Liver (tissue), 3 donors: Measurements from ENCODE around the gene ULK3.

Experiments used
- EGR1 ChIP-seq, 2 donors: IDR thresholded peaks; 2 replicates each; pipeline ENCODE4 v1.6.1; 2016 to 2018; ENCODE audit warnings: antibody characterized with exemption in 2 of 2, low read depth in 2 of 2
- JUND ChIP-seq, 2 donors: IDR thresholded peaks; 2 replicates each; pipeline ENCODE4 v1.6.1; 2016; ENCODE audit warnings: antibody characterized with exemption in 2 of 2
- REST ChIP-seq: IDR thresholded peaks from 2 replicates; pipeline ENCODE4 v1.6.1; 2016; ENCODE audit warnings: antibody characterized with exemption, mild to moderate bottlenecking
- SP1 ChIP-seq: IDR thresholded peaks from 2 replicates; pipeline ENCODE4 v1.6.1; 2018; ENCODE audit warnings: antibody characterized with exemption, mild to moderate bottlenecking
- YY1 ChIP-seq: IDR thresholded peaks from 2 replicates; pipeline ENCODE4 v1.6.1; 2016; ENCODE audit warnings: antibody characterized with exemption, mild to moderate bottlenecking
- TF ChIP-seq, protein P1 (sequence below): fragments of 150-350 bp; IDR thresholded peaks from 2 replicates; pipeline ENCODE4 v1.5.1; 2017; ENCODE audit warnings: improper control_type of control experiment, low read depth, low read length; ENCODE audit not compliant: missing input control
- TF ChIP-seq, protein P2 (sequence below): IDR thresholded peaks from 2 replicates; pipeline ENCODE4 v1.6.1; 2016; ENCODE audit warnings: antibody characterized with exemption
- donor health status: healthy.
- donor health status: healthy.

GRCh38 chr15:74788683-74789151 lies 54.2 kb downstream of the ULK3 start:
- TF ChIP-seq, protein P1, sequence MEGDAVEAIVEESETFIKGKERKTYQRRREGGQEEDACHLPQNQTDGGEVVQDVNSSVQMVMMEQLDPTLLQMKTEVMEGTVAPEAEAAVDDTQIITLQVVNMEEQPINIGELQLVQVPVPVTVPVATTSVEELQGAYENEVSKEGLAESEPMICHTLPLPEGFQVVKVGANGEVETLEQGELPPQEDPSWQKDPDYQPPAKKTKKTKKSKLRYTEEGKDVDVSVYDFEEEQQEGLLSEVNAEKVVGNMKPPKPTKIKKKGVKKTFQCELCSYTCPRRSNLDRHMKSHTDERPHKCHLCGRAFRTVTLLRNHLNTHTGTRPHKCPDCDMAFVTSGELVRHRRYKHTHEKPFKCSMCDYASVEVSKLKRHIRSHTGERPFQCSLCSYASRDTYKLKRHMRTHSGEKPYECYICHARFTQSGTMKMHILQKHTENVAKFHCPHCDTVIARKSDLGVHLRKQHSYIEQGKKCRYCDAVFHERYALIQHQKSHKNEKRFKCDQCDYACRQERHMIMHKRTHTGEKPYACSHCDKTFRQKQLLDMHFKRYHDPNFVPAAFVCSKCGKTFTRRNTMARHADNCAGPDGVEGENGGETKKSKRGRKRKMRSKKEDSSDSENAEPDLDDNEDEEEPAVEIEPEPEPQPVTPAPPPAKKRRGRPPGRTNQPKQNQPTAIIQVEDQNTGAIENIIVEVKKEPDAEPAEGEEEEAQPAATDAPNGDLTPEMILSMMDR, result no peak
- TF ChIP-seq SP1, result no peak
- TF ChIP-seq EGR1 (IDR thresholded peaks at IDR 0.05; ENCODE audit: low read depth in 2 of 2), result no peak
- no peak for TF ChIP-seq YY1
- no peak for TF ChIP-seq JUND (IDR thresholded peaks at IDR 0.05)
- TF ChIP-seq REST, result no peak
- TF ChIP-seq, protein P2, sequence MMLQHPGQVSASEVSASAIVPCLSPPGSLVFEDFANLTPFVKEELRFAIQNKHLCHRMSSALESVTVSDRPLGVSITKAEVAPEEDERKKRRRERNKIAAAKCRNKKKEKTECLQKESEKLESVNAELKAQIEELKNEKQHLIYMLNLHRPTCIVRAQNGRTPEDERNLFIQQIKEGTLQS, result no peak
